NCI-H2171 (cell line): ENCODE measurements around the gene AMY1C.
"Not testable (repeated sequence)": the region's sequence is repeated elsewhere in the genome, so short reads cannot be mapped to it uniquely, and the experiment has no call there.

Experiments
- DNase-seq: peaks from one replicate; lab custom pipeline; 2025; lab: John Stamatoyannopoulos, UW

AMY1C gene

DNA sequence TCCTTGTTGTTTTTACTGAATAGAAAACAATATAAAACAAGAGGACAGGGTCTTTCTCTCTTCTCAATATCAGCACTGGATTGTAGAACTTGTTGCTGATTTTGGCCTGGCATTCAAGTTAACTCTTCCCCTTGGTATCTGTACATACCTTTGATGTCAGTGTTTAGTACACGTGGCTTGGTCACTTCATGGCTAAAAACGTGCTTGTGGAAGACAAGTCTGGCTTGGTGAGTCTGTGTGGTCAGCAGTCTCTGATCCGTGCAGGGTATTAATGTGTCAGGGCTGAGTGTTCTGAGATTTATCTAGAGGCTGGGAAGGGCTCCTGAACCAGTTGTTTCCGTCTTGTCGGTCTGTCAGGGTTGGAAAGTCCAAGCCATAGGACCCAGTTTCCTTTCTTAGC lies at the start of gene AMY1C:
TSS of gene AMY1C (plus strand) at position 301 of the 400 bp plus-strand sequence. CDS start 572 bp downstream, outside the sequence.
- DNase-seq: not testable (repeated sequence)

DNA sequence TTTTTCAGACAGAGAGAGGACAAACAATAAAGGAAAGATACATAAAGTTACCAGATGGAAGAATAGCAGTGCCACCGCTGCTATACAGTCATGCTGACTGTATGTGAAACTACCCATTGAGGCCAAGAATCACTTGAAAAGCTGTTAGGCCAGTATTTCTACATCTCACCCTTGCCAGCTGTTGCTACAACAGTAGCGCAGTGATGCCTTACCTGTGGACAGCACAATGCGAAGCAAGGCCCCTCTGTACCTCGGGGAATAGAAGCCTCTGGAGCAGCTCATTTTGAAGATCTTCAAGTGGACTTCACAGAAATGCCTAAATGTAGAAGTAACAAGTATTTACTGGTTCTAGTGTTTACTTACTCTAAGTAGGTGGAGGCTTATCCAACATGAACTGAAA lies 49.0 kb upstream of the AMY1C start:
- DNase-seq: not testable (repeated sequence)

DNA sequence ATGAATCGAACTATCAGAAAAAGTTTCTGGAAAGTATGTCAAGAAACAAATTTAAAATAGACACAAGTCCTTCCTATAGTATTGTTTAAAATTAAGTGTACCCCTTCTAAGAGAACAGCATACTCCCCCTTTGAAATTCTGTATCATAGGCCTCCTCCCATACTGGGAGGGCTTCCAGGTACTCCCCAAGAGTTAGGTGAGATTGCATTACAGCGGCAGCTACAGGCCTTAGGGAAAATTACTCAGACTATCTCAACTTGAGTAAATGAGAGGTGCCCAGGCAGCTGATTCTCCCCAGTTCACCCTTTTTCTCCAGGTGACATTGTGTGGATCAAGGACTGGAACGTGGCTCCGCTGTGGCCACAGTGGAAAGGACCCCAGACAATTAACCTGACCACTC lies 48.4 kb upstream of the AMY1C start:
- DNase-seq: not testable (repeated sequence)

DNA sequence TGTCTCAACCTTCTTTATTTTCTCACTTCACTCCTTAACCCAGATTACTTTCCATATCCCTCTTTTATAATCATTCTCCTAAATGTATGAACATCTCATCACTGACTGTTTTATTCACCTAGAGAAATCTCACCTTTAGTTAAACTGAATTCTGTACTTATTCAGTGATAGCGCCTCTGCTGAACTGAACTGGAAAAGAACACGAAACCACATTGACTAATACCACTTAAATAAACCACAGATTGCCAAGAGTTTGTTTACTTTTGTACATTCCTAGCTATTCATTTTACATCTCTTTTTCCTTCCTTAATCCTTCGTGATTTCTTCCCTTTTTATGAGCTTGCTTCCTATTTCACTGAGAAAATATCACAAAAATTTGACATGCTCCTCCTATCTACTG lies 42.0 kb upstream of the AMY1C start:
- not testable (repeated sequence) for DNase-seq

DNA sequence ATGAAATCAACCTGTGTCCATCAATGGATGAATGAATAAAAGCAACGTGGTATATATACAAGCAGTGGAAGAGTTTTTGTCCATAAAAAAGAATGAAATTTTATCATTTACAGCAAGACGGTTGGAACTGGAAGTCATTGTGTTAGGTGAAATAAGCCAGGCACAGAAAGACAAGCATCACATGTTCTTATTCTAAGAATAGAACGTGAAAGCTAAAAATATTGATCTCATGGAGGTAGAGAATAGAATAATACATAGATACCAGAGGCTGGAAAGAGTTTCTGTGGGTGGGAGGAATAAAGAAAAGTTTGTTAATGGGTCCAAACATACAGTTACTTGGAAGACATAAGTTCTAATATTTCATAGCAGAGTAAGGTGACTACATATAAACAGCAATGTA lies 39.3 kb upstream of the AMY1C start:
- DNase-seq: not testable (repeated sequence)

DNA sequence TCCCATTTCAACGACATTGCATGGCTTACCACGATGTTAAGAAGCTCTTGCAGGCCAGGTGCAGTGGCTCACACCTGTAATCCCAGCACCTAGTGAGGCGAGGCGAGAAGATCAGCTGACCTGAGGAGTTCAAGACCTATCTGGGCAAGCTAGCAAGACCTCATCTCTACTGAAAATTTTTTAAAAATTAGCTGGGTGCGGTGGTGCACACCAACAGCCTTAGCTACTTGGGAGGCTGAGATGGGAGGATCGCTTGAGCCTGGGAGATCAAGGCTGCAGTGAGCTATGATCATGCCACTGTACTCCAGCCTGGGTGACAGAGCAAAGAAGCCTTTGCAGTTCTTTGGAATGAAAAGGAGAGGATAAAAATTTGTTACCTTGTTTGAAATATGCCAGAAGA lies 32.3 kb upstream of the AMY1C start:
- DNase-seq: not testable (repeated sequence)

DNA sequence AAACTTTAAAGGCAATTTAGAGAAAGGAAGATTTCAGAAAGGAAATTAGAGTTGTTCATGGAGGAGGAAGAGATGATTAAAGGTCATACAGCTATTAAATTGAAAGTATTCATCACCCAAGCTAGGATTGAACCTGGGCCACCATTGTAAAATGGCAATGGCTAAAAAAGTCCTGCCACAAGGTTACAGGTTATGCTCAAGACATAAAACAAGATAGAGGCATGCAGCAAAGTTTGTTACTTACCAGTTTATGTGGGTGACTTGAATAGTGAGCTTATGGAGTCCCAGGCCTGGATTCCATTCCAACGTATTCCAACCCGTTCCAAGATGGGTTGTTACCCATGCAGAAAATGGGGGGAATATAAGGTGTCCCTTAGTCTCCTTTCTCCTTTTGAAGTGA lies 28.2 kb upstream of the AMY1C start:
- DNase-seq: not testable (repeated sequence)

DNA sequence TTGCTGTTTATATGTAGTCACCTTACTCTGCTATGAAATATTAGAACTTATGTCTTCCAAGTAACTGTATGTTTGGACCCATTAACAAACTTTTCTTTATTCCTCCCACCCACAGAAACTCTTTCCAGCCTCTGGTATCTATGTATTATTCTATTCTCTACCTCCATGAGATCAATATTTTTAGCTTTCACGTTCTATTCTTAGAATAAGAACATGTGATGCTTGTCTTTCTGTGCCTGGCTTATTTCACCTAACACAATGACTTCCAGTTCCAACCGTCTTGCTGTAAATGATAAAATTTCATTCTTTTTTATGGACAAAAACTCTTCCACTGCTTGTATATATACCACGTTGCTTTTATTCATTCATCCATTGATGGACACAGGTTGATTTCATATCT lies 14.4 kb upstream of the AMY1C start:
- DNase-seq: not testable (repeated sequence)

DNA sequence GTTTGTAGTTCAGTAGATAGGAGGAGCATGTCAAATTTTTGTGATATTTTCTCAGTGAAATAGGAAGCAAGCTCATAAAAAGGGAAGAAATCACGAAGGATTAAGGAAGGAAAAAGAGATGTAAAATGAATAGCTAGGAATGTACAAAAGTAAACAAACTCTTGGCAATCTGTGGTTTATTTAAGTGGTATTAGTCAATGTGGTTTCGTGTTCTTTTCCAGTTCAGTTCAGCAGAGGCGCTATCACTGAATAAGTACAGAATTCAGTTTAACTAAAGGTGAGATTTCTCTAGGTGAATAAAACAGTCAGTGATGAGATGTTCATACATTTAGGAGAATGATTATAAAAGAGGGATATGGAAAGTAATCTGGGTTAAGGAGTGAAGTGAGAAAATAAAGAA lies 11.7 kb upstream of the AMY1C start:
- not testable (repeated sequence) for DNase-seq

DNA sequence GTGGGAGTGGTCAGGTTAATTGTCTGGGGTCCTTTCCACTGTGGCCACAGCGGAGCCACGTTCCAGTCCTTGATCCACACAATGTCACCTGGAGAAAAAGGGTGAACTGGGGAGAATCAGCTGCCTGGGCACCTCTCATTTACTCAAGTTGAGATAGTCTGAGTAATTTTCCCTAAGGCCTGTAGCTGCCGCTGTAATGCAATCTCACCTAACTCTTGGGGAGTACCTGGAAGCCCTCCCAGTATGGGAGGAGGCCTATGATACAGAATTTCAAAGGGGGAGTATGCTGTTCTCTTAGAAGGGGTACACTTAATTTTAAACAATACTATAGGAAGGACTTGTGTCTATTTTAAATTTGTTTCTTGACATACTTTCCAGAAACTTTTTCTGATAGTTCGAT lies 5.2 kb upstream of the AMY1C start:
- not testable (repeated sequence) for DNase-seq

DNA sequence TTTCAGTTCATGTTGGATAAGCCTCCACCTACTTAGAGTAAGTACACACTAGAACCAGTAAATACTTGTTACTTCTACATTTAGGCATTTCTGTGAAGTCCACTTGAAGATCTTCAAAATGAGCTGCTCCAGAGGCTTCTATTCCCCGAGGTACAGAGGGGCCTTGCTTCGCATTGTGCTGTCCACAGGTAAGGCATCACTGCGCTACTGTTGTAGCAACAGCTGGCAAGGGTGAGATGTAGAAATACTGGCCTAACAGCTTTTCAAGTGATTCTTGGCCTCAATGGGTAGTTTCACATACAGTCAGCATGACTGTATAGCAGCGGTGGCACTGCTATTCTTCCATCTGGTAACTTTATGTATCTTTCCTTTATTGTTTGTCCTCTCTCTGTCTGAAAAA lies 4.7 kb upstream of the AMY1C start:
- not testable (repeated sequence) for DNase-seq

DNA sequence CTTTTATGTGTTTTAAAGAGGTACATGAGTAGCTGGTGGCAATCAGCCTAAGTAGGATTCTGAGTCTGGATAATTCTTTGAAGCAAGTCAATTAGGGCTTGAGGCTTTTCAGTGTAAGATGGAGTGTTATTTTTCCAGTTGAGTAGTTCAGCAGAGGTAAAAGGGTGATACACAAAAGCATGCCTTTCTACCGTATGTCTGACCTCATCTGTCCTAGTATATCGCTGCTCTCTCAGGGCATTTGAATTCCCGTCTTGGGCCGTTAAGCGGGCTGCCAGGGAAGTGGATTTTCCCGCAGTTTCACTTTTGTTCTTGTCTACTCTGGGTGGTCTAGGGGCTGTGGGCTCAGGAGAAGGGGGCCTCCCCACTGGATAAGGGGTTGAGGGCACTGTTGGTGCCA lies 1.4 kb upstream of the AMY1C start:
- DNase-seq: not testable (repeated sequence)

DNA sequence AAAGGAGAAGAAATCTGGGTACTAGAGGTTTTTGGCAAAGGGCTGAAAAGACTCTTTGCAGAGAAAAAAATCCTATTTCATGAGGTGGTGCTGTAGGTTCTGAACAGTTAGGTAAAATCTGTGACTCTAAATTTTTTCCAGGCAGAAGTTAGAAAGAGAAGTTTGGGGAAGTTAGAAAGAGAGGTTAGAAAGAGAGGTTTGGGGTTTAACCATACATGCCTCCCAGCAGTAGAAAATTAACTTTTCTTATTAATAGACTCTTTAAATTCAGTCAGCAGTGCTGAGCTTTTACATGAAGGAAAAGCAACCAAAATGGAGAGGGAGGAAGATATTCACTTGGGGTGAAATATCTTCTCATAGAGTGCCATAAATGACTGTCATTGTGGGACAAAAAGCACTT lies 12.2 kb downstream of the AMY1C start:
- no peak for DNase-seq

DNA sequence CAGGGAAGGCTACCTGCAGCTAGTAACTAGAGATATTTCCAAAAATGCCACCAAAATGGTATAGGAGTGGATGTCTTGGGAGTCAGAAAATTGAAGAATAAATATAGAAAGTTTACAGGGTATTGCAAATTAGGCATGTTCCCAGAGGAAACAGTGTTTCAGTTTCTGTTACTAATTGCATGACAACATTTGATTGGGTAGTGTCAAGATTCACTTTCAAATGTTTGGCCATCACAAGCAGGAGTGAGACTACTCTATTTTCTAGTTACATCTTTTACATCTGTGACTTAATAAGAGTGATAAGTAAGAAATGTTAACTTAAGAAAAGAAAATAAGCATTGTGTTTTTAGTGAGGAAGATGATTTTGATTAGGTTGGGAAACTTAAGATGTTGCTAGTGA lies 30.2 kb downstream of the AMY1C start:
- no peak for DNase-seq

DNA sequence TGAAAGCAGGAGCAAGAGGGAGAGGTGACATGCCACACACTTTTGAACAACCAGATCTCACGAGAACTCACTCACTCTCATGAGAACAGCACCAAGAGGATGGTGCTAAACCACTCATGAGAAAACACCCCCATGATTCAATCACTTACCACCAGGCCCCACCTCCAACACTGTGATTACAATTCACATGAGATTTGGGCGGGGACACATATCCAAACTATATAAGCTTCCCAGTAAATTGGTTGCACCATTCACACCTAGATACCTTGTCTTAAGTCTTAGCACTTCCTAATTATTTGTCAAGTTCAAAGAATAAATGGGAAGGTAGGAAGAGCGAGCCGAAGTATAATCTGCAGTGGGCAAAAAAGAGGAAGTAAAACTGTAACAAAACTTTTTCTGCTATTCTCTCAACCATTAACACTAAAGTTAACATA lies 34.3 kb downstream of the AMY1C start:
- no peak for DNase-seq

DNA sequence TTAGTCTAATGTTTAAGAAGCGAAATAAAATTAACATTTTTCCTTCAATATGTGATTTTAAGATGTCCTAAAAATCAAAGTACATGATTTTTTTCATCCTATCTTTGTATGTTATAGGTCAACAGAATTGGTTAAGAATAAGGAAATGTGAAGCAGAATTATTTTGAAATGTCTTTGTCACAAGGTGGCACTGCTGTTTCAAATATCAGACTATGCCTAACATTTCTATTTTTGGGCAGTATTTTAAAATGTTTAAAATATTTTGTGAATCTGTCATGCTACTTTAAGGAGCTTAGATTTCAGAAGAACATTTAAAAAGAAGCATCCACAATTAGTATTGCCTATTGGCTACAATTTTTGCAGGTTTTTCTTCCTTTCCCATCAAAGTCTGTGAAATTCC lies 38.7 kb downstream of the AMY1C start:
- DNase-seq: no peak

DNA sequence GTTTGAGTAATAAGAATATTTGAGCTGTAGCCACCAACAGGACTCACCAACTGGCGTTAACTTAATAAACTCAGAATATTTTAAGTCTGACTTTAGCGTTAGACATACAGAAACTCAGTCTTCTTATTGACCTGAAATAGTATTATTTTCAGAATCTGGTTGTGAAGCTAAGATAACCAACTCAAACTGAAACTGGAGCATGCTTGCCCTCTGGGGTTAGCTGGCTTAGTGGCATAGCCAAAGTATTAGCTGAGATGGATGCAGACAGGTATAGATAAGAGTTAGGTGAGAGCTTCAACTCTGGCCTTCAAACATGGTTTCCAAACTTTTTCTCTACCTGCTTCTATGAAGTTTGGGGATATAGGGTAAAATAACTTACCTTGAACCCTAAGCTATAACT lies 40.5 kb downstream of the AMY1C start:
- no peak for DNase-seq
